Caco-2 (cell line): ENCODE results near the gene FBXL12. TPM values are rescaled to one million over a fixed set of nuclear protein-coding genes. Genes with fewer than 3 reads are reported as not detected.

Experiments
- BruUV-seq: library from RNA; stranded (reverse); fragments of 400-500 nt; replicated peaks from 2 replicates; lab custom pipeline; 2021; lab: Mats Ljungman, UMichigan
- CTCF ChIA-PET: fragments of 300-600 bp; sonication (Branson Sonifier 250); formaldehyde crosslinking; loops from one replicate; lab custom pipeline; 2022; ENCODE audit warnings: antibody characterized with exemption; lab: Charles Lee
- POLR2A ChIA-PET: fragments of 300-600 bp; sonication (Branson Sonifier 250); formaldehyde crosslinking; loops from one replicate; lab custom pipeline; 2022; ENCODE audit warnings: antibody characterized with exemption; lab: Charles Lee
- DNase-seq, 2 experiments: peaks; one replicate each; pipeline versions ENCODE4 v3.0.0 to v3.0.0-alpha.2; 2020 to 2022
- H3K27me3 ChIP-seq: replicated peaks from 2 replicates; pipeline ENCODE4 v1.6.0; 2011; ENCODE audit warnings: low read length; ENCODE audit not compliant: control insufficient read depth, insufficient read depth
- H3K36me3 ChIP-seq: 2 replicates; pipeline ENCODE4 v1.5.1; 2011; ENCODE audit warnings: low read length; ENCODE audit not compliant: control insufficient read depth, insufficient read depth
- H3K4me1 ChIP-seq: fragments of 250-450 bp; sonication (Bioruptor Pico); 2 replicates; pipeline ENCODE4 v1.5.1; 2020; ENCODE audit warnings: mild to moderate bottlenecking
- H3K4me3 ChIP-seq: 2 replicates; pipeline ENCODE4 v1.5.1; 2011; ENCODE audit warnings: low read depth, mild to moderate bottlenecking, control low read depth, low read length
- H3K9me3 ChIP-seq: fragments of 250-450 bp; sonication (Bioruptor Pico); 2 replicates; pipeline ENCODE4 v1.5.1; 2020; ENCODE audit warnings: mild to moderate bottlenecking, moderate library complexity
- H3K27ac Mint-ChIP-seq: one replicate; pipeline ENCODE4 v1.8.0; 2022; ENCODE audit warnings: mixed read lengths; ENCODE audit not compliant: unreplicated experiment
- H3K27me3 Mint-ChIP-seq: one replicate; pipeline ENCODE4 v1.8.0; 2022; ENCODE audit warnings: mixed read lengths; ENCODE audit not compliant: insufficient read depth, unreplicated experiment
- H3K36me3 Mint-ChIP-seq: one replicate; pipeline ENCODE4 v1.8.0; 2022; ENCODE audit warnings: mild to moderate bottlenecking, mixed read lengths; ENCODE audit not compliant: insufficient read depth, unreplicated experiment
- H3K4me1 Mint-ChIP-seq: one replicate; pipeline ENCODE4 v1.8.0; 2022; ENCODE audit warnings: low read depth, mixed read lengths; ENCODE audit not compliant: unreplicated experiment
- H3K4me3 Mint-ChIP-seq: one replicate; pipeline ENCODE4 v1.8.0; 2022; ENCODE audit warnings: mild to moderate bottlenecking, moderate library complexity, mixed read lengths; ENCODE audit not compliant: unreplicated experiment
- H3K9me3 Mint-ChIP-seq: one replicate; pipeline ENCODE4 v1.8.0; 2022; ENCODE audit warnings: mixed read lengths; ENCODE audit not compliant: unreplicated experiment
- intact Hi-C: fragments of 100-400 bp; cut with micrococcal nuclease; formaldehyde crosslinking; loops from one replicate; pipeline ENCODE4 v1.10.0; 2022; ENCODE audit not compliant: unreplicated experiment
- total RNA-seq: library from RNA; stranded (reverse); gene quantifications from 2 replicates; pipeline ENCODE4 v1.2.3, GENCODE V29; 2022
- TF ChIP-seq, protein P1 (sequence below), 2 experiments: fragments of 200-600 bp in 1 of 2; IDR thresholded peaks; 1 replicate in 1 of 2; 2 replicates in 1 of 2; pipeline versions ENCODE4 v1.5.1 to v1.8.0; 2011 to 2022; ENCODE audit warnings: antibody characterized with exemption in 1 of 2, control low read depth in 1 of 2, inconsistent platforms in 1 of 2, low read depth in 1 of 2, low read length in 1 of 2, mild to moderate bottlenecking in 1 of 2, moderate library complexity in 1 of 2; ENCODE audit not compliant: insufficient read depth in 1 of 2, severe bottlenecking in 1 of 2, unreplicated experiment in 1 of 2

Gene FBXL12
- total RNA-seq, 1 experiment from 2014 or later: 39.9 TPM

DNA sequence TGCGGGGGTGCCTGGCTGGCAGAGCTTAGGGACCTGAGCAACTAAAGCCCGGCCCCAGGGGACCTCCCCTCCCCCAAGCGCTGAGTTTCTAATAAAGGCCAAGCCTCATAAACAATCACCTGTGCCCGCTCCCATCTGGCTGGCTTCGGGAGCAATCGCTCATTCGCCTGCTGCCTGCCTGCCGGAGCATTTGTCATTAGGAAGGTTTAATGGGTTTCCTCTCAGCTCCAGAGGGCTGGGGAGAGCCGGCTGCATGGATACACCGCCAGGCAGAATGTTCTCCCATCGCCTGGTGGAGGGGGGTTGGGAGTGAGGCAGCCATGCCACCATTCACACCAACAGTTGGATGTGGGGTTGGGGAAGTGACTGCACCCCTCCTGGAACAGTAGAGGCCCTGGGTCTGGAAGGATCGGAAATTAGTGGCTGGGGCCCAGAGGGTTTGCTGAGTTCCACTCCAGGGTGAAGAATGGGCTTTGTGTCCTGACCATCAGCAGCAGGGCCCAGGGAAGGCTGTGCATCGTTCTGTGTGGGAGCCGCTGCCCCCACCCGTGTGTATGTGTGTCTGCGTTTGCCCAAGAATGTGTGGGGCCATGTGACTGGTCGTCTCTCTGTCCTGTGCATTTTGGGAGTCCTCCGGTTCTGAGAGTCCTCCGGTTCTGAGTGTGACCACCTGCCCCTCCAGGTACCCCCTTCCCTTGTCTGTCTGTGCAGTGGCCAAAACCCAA lies 31.5 kb upstream of the FBXL12 start:
- Mint-ChIP-seq H3K4me1 (no peaks in the 10 kb centered on the region), H3K27me3 (no peaks in the 10 kb centered on the region), H3K27ac (no peak overlapping the region), H3K4me3 (no peak overlapping the region), H3K9me3 (peaks cover 10% of the 10 kb centered on the region), H3K36me3 (peaks cover 7% of the 10 kb centered on the region)
- BruUV-seq: no TSS peak
- TF ChIP-seq, protein P1, sequence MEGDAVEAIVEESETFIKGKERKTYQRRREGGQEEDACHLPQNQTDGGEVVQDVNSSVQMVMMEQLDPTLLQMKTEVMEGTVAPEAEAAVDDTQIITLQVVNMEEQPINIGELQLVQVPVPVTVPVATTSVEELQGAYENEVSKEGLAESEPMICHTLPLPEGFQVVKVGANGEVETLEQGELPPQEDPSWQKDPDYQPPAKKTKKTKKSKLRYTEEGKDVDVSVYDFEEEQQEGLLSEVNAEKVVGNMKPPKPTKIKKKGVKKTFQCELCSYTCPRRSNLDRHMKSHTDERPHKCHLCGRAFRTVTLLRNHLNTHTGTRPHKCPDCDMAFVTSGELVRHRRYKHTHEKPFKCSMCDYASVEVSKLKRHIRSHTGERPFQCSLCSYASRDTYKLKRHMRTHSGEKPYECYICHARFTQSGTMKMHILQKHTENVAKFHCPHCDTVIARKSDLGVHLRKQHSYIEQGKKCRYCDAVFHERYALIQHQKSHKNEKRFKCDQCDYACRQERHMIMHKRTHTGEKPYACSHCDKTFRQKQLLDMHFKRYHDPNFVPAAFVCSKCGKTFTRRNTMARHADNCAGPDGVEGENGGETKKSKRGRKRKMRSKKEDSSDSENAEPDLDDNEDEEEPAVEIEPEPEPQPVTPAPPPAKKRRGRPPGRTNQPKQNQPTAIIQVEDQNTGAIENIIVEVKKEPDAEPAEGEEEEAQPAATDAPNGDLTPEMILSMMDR (IDR thresholded peaks at IDR 0.05; ENCODE audit: insufficient read depth in 1 of 2, low read depth in 1 of 2, low read length in 1 of 2, severe bottlenecking in 1 of 2, unreplicated experiment in 1 of 2): no peak
- no peak overlapping the region for H3K4me3 ChIP-seq
- intact Hi-C loops: no loop called here
- ChIA-PET POLR2A (no interaction called here), CTCF (no interaction called here)
- no peaks in the 10 kb centered on the region for H3K27me3 ChIP-seq
- no peak for DNase-seq
- H3K4me1 ChIP-seq: no peaks in the 10 kb centered on the region
- H3K36me3 ChIP-seq: no peaks in the 10 kb centered on the region
- no peaks in the 10 kb centered on the region for H3K9me3 ChIP-seq

GRCh38 chr19:9849791-9850190 lies 30.9 kb upstream of the FBXL12 start:
- no TSS peak for BruUV-seq
- Histone ChIP-seq H3K4me3 (no peak overlapping the region), H3K36me3 (no peaks in the 10 kb centered on the region), H3K4me1 (no peaks in the 10 kb centered on the region), H3K27me3 (no peaks in the 10 kb centered on the region), H3K9me3 (no peaks in the 10 kb centered on the region)
- Mint-ChIP-seq H3K27me3 (no peaks in the 10 kb centered on the region), H3K36me3 (peaks cover 7% of the 10 kb centered on the region), H3K27ac (no peak overlapping the region), H3K9me3 (peaks cover 10% of the 10 kb centered on the region), H3K4me3 (no peak overlapping the region), H3K4me1 (no peaks in the 10 kb centered on the region)
- intact Hi-C loops: loop anchor here (2.0 kb wide), 1 partner anchor 65 kb away; no protein-coding TSS in a partner anchor
- ChIA-PET POLR2A (no interaction called here), CTCF (no interaction called here)
- TF ChIP-seq, protein P1 (IDR thresholded peaks at IDR 0.05; ENCODE audit: insufficient read depth in 1 of 2, low read depth in 1 of 2, low read length in 1 of 2, severe bottlenecking in 1 of 2, unreplicated experiment in 1 of 2): no peak
- no peak for DNase-seq

DNA sequence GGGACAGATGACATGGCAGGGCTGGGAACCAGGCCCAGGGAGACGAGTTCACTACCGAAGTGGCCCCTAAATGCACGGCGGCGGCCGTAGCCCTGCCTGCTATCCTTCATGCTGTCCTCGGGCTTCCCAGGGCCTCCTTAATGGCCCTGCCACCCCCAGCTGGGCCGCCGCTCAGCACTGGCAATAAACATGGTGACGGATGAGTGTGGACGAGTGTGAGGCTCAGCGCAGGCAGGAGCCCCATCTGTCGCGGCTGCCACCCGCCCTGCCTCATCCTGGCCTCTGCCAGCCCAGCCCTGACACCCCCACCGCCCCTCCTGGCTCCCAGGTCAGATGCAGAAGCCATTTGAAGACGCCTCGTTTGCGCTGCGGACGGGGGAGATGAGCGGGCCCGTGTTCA lies 29.9 kb upstream of the FBXL12 start:
- Histone ChIP-seq H3K36me3 (no peaks in the 10 kb centered on the region; the same call in 1 of the 2 replicates), H3K27me3 (no peaks in the 10 kb centered on the region), H3K4me1 (no peaks in the 10 kb centered on the region), H3K9me3 (no peaks in the 10 kb centered on the region), H3K4me3 (no peak overlapping the region)
- no peak overlapping the region for H3K4me3 Mint-ChIP-seq
- H3K9me3 Mint-ChIP-seq: peaks cover 4% of the 10 kb centered on the region
- no peaks in the 10 kb centered on the region for H3K27me3 Mint-ChIP-seq
- DNase-seq: no peak
- TF ChIP-seq, protein P1 (IDR thresholded peaks at IDR 0.05; ENCODE audit: insufficient read depth in 1 of 2, low read depth in 1 of 2, low read length in 1 of 2, severe bottlenecking in 1 of 2, unreplicated experiment in 1 of 2): no peak
- CTCF ChIA-PET: no interaction called here
- POLR2A ChIA-PET: interaction anchor here (0.5 kb wide), 1 partner anchor 47 kb away, joined by 4 read pairs; no protein-coding TSS in a partner anchor
- no peak overlapping the region for H3K27ac Mint-ChIP-seq
- H3K4me1 Mint-ChIP-seq: no peaks in the 10 kb centered on the region
- intact Hi-C loops: loop anchor here (2.0 kb wide), 1 partner anchor 66 kb away; no protein-coding TSS in a partner anchor
- no TSS peak for BruUV-seq
- peaks cover 3% of the 10 kb centered on the region for H3K36me3 Mint-ChIP-seq
